Measurements from ENCODE around the gene ZP1. TPM values are rescaled to one million over a fixed set of nuclear protein-coding genes. Genes with fewer than 3 reads are reported as not detected.

The ZP1 gene
- total RNA-seq, 4 donors from 2014 or later: 0.26 TPM; not detected in 3

DNA sequence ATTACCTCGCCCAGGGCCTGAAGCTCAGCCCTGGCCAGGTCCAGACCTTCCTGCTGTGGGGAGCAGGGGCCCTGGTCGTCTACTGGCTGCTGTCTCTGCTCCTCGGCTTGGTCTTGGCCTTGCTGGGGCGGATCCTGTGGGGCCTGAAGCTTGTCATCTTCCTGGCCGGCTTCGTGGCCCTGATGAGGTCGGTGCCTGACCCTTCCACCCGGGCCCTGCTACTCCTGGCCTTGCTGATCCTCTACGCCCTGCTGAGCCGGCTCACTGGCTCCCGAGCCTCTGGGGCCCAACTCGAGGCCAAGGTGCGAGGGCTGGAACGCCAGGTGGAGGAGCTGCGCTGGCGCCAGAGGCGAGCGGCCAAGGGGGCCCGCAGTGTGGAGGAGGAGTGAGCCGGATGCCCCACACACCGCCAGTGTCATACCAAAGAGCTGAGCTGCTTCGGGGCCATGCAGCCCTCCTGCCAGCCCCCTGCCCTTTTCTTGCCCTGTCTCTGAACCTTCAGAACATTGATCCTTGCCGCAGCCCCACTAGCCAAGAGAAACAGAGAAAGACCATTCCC, 54.5 kb downstream of the ZP1 start:
- TF ChIP-seq POLR2AphosphoS5 (IDR thresholded peaks at IDR 0.05): no peak
- no peak for TF ChIP-seq POLR2A (IDR thresholded peaks at IDR 0.05; ENCODE audit: low read depth)
- TF ChIP-seq, protein P1, sequence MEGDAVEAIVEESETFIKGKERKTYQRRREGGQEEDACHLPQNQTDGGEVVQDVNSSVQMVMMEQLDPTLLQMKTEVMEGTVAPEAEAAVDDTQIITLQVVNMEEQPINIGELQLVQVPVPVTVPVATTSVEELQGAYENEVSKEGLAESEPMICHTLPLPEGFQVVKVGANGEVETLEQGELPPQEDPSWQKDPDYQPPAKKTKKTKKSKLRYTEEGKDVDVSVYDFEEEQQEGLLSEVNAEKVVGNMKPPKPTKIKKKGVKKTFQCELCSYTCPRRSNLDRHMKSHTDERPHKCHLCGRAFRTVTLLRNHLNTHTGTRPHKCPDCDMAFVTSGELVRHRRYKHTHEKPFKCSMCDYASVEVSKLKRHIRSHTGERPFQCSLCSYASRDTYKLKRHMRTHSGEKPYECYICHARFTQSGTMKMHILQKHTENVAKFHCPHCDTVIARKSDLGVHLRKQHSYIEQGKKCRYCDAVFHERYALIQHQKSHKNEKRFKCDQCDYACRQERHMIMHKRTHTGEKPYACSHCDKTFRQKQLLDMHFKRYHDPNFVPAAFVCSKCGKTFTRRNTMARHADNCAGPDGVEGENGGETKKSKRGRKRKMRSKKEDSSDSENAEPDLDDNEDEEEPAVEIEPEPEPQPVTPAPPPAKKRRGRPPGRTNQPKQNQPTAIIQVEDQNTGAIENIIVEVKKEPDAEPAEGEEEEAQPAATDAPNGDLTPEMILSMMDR (IDR thresholded peaks at IDR 0.05): no peak
- no peak for TF ChIP-seq EP300 (IDR thresholded peaks at IDR 0.05)
- peaks cover 46 to 54% (median 50%) of the 10 kb centered on the region in 4 donors for H3K4me1 ChIP-seq
- WGBS: 80% methylated on average over 21 of the region's 23 CpGs
- no peaks in the 10 kb centered on the region for H3K9me3 ChIP-seq
- no peak overlapping the region for H3K27ac ChIP-seq (replicated peaks in 1 of 4)
- no peak for DNase-seq (ENCODE audit: extremely low spot score)
- peaks cover 34 to 45% (median 39%) of the 10 kb centered on the region in 4 donors for H3K36me3 ChIP-seq
- H3K4me3 ChIP-seq: no peak overlapping the region
- H3K27me3 ChIP-seq: peaks cover 0 to 30% (median 7%) of the 10 kb centered on the region in 4 donors
- intact Hi-C loops (cut with DNase I): no loop called here

DNA sequence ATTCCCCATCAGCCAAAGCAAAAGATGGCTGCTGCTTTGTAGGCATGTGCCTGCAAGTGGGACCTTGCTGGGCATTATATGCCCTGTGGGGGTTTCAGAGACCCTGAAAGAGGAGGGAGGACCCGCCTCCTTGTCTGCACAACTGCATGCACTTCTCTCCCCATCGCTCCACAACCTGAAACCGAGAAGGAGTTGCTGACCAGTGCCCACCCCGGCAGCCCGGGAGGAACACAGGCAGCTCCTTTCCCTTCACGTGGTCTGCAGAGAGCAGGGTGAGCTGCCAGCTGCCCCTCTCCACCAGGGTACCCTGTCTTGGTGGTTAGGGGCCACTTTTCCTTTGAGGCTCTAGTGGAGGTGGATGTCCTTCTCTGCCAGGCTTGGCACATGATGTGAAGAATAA, 55.6 kb downstream of the ZP1 start:
- no peaks in the 10 kb centered on the region for H3K9me3 ChIP-seq
- intact Hi-C loops (cut with DNase I): no loop called here
- H3K4me3 ChIP-seq: no peak overlapping the region
- peaks cover 34 to 42% (median 39%) of the 10 kb centered on the region in 4 donors for H3K36me3 ChIP-seq
- H3K4me1 ChIP-seq: peaks cover 40 to 48% (median 42%) of the 10 kb centered on the region in 4 donors
- 85% methylated on average over 6 of the region's 6 CpGs for WGBS
- H3K27me3 ChIP-seq: peaks cover 0 to 35% (median 7%) of the 10 kb centered on the region in 4 donors
- H3K27ac ChIP-seq (replicated peaks in 1 of 4): no peak overlapping the region
- TF ChIP-seq POLR2A (IDR thresholded peaks at IDR 0.05; ENCODE audit: low read depth) (no peak), POLR2AphosphoS5 (IDR thresholded peaks at IDR 0.05) (no peak), EP300 (IDR thresholded peaks at IDR 0.05) (no peak)
- TF ChIP-seq, protein P1 (IDR thresholded peaks at IDR 0.05): no peak
- DNase-seq (ENCODE audit: extremely low spot score): no peak

DNA sequence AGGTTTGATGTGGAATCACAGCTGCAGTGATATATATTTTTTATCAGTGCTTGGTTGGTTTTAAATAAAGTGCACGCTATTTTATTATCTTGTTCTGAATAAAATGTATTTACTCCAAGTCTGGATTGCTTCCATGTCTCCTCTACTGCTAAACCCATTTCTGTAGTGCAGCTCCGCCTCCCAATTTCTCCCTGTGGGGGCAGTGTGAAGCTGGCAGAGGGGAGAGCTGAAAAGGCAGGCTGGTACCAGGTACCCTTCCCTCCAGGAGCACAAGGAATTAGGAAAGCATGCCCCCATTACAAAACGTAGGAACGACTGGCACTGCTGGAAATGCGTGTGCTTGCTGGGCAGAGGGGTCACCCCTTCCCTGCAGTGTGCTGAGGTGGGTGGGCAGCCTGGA, 56.0 kb downstream of the ZP1 start:
- Histone ChIP-seq H3K4me3 (no peak overlapping the region), H3K36me3 (peaks cover 34 to 42% (median 39%) of the 10 kb centered on the region in 4 donors), H3K9me3 (no peaks in the 10 kb centered on the region), H3K27ac (replicated peaks in 1 of 4) (no peak overlapping the region), H3K4me1 (peaks cover 37 to 44% (median 40%) of the 10 kb centered on the region in 4 donors), H3K27me3 (peaks cover 0 to 35% (median 7%) of the 10 kb centered on the region in 4 donors)
- intact Hi-C loops (cut with DNase I): no loop called here
- no peak for DNase-seq (ENCODE audit: extremely low spot score)
- WGBS: 67% methylated on average over 5 of the region's 5 CpGs
- TF ChIP-seq, protein P1 (IDR thresholded peaks at IDR 0.05): no peak
- TF ChIP-seq POLR2A (IDR thresholded peaks at IDR 0.05; ENCODE audit: low read depth) (no peak), POLR2AphosphoS5 (IDR thresholded peaks at IDR 0.05) (no peak), EP300 (IDR thresholded peaks at IDR 0.05) (no peak)

DNA sequence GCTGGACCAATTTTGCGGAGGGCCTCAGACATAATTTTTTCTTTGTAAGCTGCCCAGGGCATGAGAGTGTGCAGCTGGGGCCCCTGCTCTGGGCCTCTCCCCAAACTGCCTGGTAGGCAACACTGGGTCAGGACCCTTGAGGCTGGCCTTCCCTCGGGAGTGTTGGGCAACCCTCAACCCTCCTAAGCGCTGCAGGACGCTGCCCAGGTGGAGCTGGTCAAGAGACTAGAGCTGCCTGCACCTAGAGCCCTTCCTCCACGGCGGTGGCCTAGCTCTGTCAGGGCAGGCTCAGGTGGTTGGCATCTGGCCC, 56.4 kb downstream of the ZP1 start:
- peaks cover 34 to 42% (median 39%) of the 10 kb centered on the region in 4 donors for H3K36me3 ChIP-seq
- intact Hi-C loops (cut with DNase I): no loop called here
- H3K27ac ChIP-seq (replicated peaks in 1 of 4): no peak overlapping the region
- peaks cover 0 to 35% (median 7%) of the 10 kb centered on the region in 4 donors for H3K27me3 ChIP-seq
- no peak for TF ChIP-seq POLR2A (IDR thresholded peaks at IDR 0.05; ENCODE audit: low read depth)
- TF ChIP-seq POLR2AphosphoS5 (IDR thresholded peaks at IDR 0.05): no peak
- no peak for TF ChIP-seq EP300 (IDR thresholded peaks at IDR 0.05)
- TF ChIP-seq, protein P1 (IDR thresholded peaks at IDR 0.05): no peak
- DNase-seq (ENCODE audit: extremely low spot score): no peak
- WGBS: 40% methylated on average over 1 of the region's 6 CpGs
- H3K9me3 ChIP-seq: no peaks in the 10 kb centered on the region
- peaks cover 33 to 41% (median 36%) of the 10 kb centered on the region in 4 donors for H3K4me1 ChIP-seq
- H3K4me3 ChIP-seq: peak overlapping the region; percentile 60 to 74 (median 73)

Data from esophagus muscularis mucosa (tissue), 4 donors.